Mucosa of descending colon (tissue), 3 donors: Measurements from ENCODE around the gene PCDHB6. TPM values are rescaled to one million over a fixed set of nuclear protein-coding genes. Genes with fewer than 3 reads are reported as not detected.
"Not testable (repeated sequence)": the region's sequence is repeated elsewhere in the genome, so short reads cannot be mapped to it uniquely, and the experiment has no call there.

Experiments
- ATAC-seq: fragments of 200-7000 bp; cut with Tn5 transposase; one replicate; pipeline ENCODE4 v1.9.1; 2020; ENCODE audit warnings: mild to moderate bottlenecking, moderate library complexity
- DNase-seq, 3 donors: peaks; one replicate each; pipeline ENCODE4 v3.0.0-alpha.2; 2020
- H3K36me3 ChIP-seq: fragments of 200-600 bp; one replicate; pipeline ENCODE4 v1.8.0; 2021; ENCODE audit warnings: low read depth, mild to moderate bottlenecking
- H3K4me1 ChIP-seq: fragments of 200-600 bp; one replicate; pipeline ENCODE4 v1.8.0; 2021; ENCODE audit warnings: low read depth, mild to moderate bottlenecking
- H3K4me3 ChIP-seq: fragments of 200-600 bp; one replicate; pipeline ENCODE4 v1.8.0; 2021; ENCODE audit warnings: mild to moderate bottlenecking
- H3K9me3 ChIP-seq: fragments of 200-600 bp; one replicate; pipeline ENCODE4 v1.8.0; 2021; ENCODE audit warnings: mild to moderate bottlenecking
- intact Hi-C, 2 donors: fragments of 100-400 bp; cut with DNase I in 1 of 2; cut with micrococcal nuclease in 1 of 2; formaldehyde crosslinking; loops; one replicate each; pipeline versions ENCODE4 v1.11.0 to v1.11.1; 2022; cut with DNase I, micrococcal nuclease
- long read RNA-seq, 2 donors: library from polyadenylated mRNA; unstranded; transcript quantifications; one replicate each; pipeline ENCODE4 v2.0.0, GENCODE V29; 2019 to 2021
- total RNA-seq, 3 donors: library from RNA; stranded (reverse); fragmentation: NEBNext Ultra II Directional in 2 of 3; extraction: Animal tissue kit (Norgen Biotek cat#: 25700) in 2 of 3; gene quantifications; one replicate each; pipeline versions ENCODE4 v1.2.1 to v1.2.4, GENCODE V29; 2021 to 2023
- TF ChIP-seq, protein P1 (sequence below): fragments of 200-600 bp; IDR thresholded peaks from one replicate; pipeline ENCODE4 v1.8.0; 2022; ENCODE audit warnings: antibody characterized with exemption, mild to moderate bottlenecking
- donor health status: DM: no; HTN: no; CAD: no; lungs with moderate emphysema.
- donor health status: DM: no; HTN: no; CAD: no.
- donor health status: DM: no; HTN: yes; CAD: no.

Gene PCDHB6
- under 1 TPM; 0.24 to 0.60 (median 0.29) TPM for total RNA-seq
- long read RNA-seq, donor 1, result 0 reads
- long read RNA-seq, donor 2, result 0 reads

DNA sequence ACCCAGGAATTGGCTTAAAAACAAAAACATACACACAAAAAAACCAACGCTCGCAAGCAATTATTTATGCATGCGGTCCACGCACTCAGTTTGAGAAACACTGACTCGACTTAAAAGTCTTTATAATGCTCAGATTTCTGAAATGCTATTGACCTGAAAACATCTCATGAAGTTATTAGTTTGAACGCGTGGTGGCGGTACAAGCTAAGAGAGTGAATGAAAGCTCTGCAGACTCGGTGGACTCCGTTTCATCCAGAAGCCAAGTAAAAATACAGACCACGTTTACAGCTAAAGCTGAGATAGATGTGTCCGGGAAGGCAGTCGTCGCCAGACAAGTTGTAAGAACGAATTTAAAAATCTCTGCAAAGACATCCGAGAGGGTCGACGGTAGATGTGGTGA lies at the start of gene PCDHB6:
PCDHB6 (plus strand) TSS at position 246 of the 400 bp plus-strand sequence. CDS start 201 bp downstream, outside the sequence.
- TF ChIP-seq, protein P1, sequence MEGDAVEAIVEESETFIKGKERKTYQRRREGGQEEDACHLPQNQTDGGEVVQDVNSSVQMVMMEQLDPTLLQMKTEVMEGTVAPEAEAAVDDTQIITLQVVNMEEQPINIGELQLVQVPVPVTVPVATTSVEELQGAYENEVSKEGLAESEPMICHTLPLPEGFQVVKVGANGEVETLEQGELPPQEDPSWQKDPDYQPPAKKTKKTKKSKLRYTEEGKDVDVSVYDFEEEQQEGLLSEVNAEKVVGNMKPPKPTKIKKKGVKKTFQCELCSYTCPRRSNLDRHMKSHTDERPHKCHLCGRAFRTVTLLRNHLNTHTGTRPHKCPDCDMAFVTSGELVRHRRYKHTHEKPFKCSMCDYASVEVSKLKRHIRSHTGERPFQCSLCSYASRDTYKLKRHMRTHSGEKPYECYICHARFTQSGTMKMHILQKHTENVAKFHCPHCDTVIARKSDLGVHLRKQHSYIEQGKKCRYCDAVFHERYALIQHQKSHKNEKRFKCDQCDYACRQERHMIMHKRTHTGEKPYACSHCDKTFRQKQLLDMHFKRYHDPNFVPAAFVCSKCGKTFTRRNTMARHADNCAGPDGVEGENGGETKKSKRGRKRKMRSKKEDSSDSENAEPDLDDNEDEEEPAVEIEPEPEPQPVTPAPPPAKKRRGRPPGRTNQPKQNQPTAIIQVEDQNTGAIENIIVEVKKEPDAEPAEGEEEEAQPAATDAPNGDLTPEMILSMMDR, result no peak
- ATAC-seq, result no peak
- Histone ChIP-seq H3K36me3 (no peaks in the 10 kb centered on the region), H3K4me3 (no peak within 1 kb of the TSS), H3K9me3 (peaks cover 39% of the 10 kb centered on the region), H3K4me1 (no peaks in the 10 kb centered on the region)
- no peak for DNase-seq
- intact Hi-C loops, result no loop called here

DNA sequence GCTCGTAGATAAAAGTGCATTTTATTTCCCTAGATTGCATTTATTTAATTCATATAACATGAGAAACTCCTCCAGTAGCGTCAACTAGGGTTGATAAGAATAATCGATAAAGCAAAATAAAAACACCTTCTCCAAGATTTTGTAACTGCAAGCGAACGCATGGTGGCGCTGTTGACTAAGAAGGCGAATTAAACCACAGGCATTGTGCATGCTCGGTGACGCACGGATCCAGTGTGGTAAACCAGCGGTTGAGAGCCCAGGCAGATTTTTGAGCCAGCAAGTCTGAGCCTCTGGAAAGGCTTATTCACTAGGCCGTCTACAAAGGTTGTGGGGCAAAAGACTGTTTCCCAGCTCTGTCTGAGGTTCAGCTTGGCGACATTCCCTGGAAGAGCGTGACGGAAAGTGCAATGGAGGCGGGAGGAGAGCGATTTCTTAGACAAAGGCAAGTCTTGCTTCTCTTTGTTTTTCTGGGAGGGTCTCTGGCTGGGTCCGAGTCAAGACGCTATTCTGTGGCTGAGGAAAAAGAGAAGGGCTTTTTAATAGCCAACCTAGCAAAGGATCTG lies 49.5 kb upstream of the PCDHB6 start, which contains the start of gene PCDHB3:
PCDHB3 (plus strand) TSS at position 231 of the 563 bp plus-strand sequence; CDS start at position 408, 177 bp downstream.
- Histone ChIP-seq H3K9me3 (peaks cover 37% of the 10 kb centered on the region), H3K4me1 (no peaks in the 10 kb centered on the region), H3K4me3 (no peak within 1 kb of the TSS), H3K36me3 (no peaks in the 10 kb centered on the region)
- intact Hi-C loops, result no loop called here
- ATAC-seq (no peak), DNase-seq (no peak)
- TF ChIP-seq, protein P1, result no peak

DNA sequence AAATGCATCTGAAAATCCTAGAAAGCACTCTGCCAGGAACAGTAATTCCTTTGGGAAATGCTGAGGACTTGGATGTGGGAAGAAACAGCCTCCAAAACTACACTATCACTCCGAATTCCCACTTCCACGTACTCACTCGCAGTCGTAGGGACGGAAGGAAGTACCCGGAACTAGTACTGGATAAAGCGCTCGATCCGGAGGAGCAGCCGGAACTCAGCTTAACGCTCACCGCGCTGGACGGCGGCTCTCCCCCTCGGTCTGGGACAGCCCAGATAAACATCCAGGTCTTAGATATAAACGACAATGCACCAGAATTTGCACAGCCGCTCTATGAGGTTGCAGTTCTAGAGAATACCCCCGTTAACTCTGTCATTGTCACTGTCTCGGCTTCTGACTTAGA lies 48.8 kb upstream of the PCDHB6 start:
- H3K4me1 ChIP-seq, result no peaks in the 10 kb centered on the region
- TF ChIP-seq, protein P1, result no peak
- peaks cover 33% of the 10 kb centered on the region for H3K9me3 ChIP-seq
- ATAC-seq (no peak), DNase-seq (no peak)
- H3K4me3 ChIP-seq, result no peak overlapping the region
- no peaks in the 10 kb centered on the region for H3K36me3 ChIP-seq
- intact Hi-C loops, result no loop called here

DNA sequence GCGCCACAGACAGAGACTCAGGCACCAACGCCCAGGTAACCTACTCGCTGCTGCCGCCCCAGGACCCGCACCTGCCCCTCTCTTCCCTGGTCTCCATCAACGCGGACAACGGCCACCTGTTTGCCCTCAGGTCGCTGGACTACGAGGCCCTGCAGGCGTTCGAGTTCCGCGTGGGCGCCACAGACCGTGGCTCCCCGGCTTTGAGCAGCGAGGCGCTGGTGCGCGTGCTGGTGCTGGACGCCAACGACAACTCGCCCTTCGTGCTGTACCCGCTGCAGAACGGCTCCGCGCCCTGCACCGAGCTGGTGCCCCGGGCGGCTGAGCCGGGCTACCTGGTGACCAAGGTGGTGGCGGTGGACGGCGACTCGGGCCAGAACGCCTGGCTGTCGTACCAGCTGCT lies 47.8 kb upstream of the PCDHB6 start:
- H3K36me3 ChIP-seq, intact Hi-C loops, ATAC-seq, H3K4me1 ChIP-seq, DNase-seq, H3K4me3 ChIP-seq: not testable (repeated sequence)
- H3K9me3 ChIP-seq, result peaks cover 32% of the 10 kb centered on the region

DNA sequence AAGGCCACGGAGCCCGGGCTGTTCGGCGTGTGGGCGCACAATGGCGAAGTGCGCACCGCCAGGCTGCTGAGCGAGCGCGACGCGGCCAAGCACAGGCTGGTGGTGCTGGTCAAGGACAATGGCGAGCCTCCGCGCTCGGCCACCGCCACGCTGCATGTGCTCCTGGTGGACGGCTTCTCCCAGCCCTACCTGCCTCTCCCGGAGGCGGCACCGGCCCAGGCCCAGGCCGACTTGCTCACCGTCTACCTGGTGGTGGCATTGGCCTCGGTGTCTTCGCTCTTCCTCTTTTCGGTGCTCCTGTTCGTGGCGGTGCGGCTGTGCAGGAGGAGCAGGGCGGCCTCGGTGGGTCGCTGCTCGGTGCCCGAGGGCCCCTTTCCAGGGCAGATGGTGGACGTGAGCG lies 47.4 kb upstream of the PCDHB6 start:
- H3K4me1 ChIP-seq, H3K36me3 ChIP-seq, DNase-seq, intact Hi-C loops, H3K4me3 ChIP-seq, ATAC-seq: not testable (repeated sequence)
- peaks cover 34% of the 10 kb centered on the region for H3K9me3 ChIP-seq

DNA sequence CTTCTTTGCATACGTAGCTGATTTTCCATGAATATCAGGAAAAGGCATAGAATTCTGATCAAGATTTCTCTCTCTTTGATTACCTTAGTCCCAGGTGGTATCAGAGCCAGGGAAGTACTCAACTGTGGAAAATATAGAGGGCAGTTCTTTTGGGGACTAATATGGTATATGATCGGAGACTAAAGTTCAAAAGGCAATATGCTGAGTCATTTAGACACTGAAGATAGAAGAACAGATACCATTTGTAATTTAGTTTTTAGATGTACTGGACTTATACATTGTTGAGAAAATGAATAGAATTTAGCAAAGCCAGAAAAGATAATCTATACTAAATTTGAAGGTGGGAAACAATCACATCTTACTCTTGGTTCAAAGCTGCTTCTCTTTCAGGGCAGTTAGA lies 44.5 kb upstream of the PCDHB6 start:
- Histone ChIP-seq H3K9me3 (peaks cover 50% of the 10 kb centered on the region), H3K36me3 (no peaks in the 10 kb centered on the region), H3K4me3 (no peak overlapping the region), H3K4me1 (no peaks in the 10 kb centered on the region)
- TF ChIP-seq, protein P1, result no peak
- no peak for DNase-seq
- ATAC-seq, result no peak
- intact Hi-C loops, result no loop called here

DNA sequence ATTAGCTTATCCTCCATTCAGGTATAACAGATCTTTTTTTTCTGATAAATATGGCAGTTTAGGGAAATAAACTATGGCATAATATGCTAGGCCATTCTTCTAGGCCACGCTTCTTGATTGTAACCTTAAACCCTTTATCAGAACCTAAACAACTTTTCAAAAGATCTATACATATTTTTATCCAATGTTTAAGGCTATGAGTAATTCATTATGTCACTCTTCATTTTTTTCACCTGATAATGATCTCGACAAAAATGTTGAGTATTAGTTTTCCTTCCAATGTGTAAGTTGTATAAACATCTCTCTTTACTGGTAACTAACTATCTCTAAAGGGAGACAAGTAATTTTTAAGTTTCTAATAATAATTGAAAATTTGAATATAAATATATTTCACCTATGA lies 30.6 kb upstream of the PCDHB6 start:
- TF ChIP-seq, protein P1, result no peak
- H3K9me3 ChIP-seq, result peaks cover 65% of the 10 kb centered on the region
- ATAC-seq (no peak), DNase-seq (no peak)
- no peak overlapping the region for H3K4me3 ChIP-seq
- no peaks in the 10 kb centered on the region for H3K4me1 ChIP-seq
- H3K36me3 ChIP-seq, result no peaks in the 10 kb centered on the region
- intact Hi-C loops, result no loop called here
